Esophagus muscularis mucosa (tissue), 4 donors: ENCODE results near the gene FAM187B. TPM values are rescaled to one million over a fixed set of nuclear protein-coding genes. Genes with fewer than 3 reads are reported as not detected.

Experiments used
- DNase-seq: peaks from one replicate; pipeline ENCODE4 v3.0.0-alpha.2; 2017; ENCODE audit errors: extremely low spot score
- H3K27ac ChIP-seq, 4 donors: fragments of 200-600 bp; sonication (generic); replicated peaks in 1 of 4; 1 replicate in 3 of 4; 2 replicates in 1 of 4; pipeline ENCODE4 v1.5.1; 2016 to 2019; ENCODE audit warnings: mild to moderate bottlenecking in 1 of 4
- H3K27me3 ChIP-seq, 4 donors: fragments of 200-600 bp; sonication (generic); one replicate each; pipeline versions ENCODE4 v1.5.1 to v1.6.0; 2016 to 2019
- H3K36me3 ChIP-seq, 4 donors: fragments of 200-600 bp; sonication (generic); one replicate each; pipeline ENCODE4 v1.5.1; 2016 to 2019
- H3K4me1 ChIP-seq, 4 donors: fragments of 200-600 bp; sonication (generic); one replicate each; pipeline ENCODE4 v1.5.1; 2016 to 2019
- H3K4me3 ChIP-seq, 4 donors: fragments of 200-600 bp; sonication (generic); 1 replicate in 2 of 4; 2 replicates in 2 of 4; pipeline ENCODE4 v1.5.1; 2016 to 2019; ENCODE audit warnings: mild to moderate bottlenecking in 4 of 4, moderate library complexity in 1 of 4
- H3K9me3 ChIP-seq, 4 donors: fragments of 200-600 bp; sonication (generic); 1 replicate in 3 of 4; 2 replicates in 1 of 4; pipeline ENCODE4 v1.5.1; 2016 to 2019
- EP300 ChIP-seq: sonication (generic); formaldehyde crosslinking; IDR thresholded peaks from one replicate; pipeline ENCODE4 v1.6.1; 2017; ENCODE audit warnings: antibody characterized with exemption
- POLR2A ChIP-seq: fragments of 450-650 bp; IDR thresholded peaks from one replicate; pipeline ENCODE4 v1.6.1; 2017; ENCODE audit warnings: antibody characterized with exemption, moderate library complexity, mild to moderate bottlenecking, low read depth
- POLR2AphosphoS5 ChIP-seq, 2 donors: sonication (generic); formaldehyde crosslinking; IDR thresholded peaks; one replicate each; pipeline ENCODE4 v1.6.1; 2017; ENCODE audit warnings: antibody characterized with exemption in 2 of 2
- WGBS: methylation state at CpG from one replicate; pipeline ENCODE4 v1.1.5; 2018; 5-methylcytosine and 5-hydroxymethylcytosine counted together
- intact Hi-C: fragments of 100-400 bp; cut with DNase I; formaldehyde crosslinking; loops from one replicate; pipeline ENCODE4 v1.15.1; 2023
- total RNA-seq, 4 donors: library from RNA; depleted of rRNA; stranded (reverse); fragments of >200 nt; gene quantifications; one replicate each; pipeline versions ENCODE4 v1.1.0 to v1.2.1, GENCODE V29; 2016
- TF ChIP-seq, protein P1 (sequence below), 3 experiments: fragments of 200-600 bp in 2 of 3; fragments of 450-650 bp in 1 of 3; sonication (generic) in 2 of 3; IDR thresholded peaks; one replicate each; pipeline ENCODE4 v1.5.1; 2017 to 2019; ENCODE audit warnings: antibody characterized with exemption in 3 of 3, mild to moderate bottlenecking in 2 of 3, moderate library complexity in 1 of 3

The FAM187B gene
- total RNA-seq, 4 donors from 2014 or later: not detected

DNA sequence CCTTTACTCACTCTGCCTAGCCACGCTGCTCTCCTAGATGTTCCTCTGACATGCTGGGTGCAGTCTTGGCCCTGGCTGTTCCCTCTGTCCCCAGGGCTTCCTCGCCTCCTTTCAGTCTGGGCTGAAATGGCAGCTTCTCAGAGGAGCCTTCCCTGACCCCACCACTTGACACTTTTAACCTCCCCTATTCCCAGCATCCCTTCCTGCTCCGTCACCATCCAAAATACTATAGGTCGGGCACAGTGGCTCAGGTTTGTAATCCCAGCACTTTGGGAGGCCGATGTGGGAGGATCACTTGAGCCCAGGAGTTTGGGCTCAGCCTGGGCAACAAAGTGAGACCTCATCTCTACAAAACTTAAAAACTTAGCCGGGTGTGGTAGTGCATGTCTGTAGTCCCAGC, 2.6 kb downstream of the FAM187B start:
- Histone ChIP-seq H3K4me1 (peaks cover 0 to 9% (median 2%) of the 10 kb centered on the region in 4 donors), H3K27ac (no peak overlapping the region), H3K27me3 (peaks cover 0 to 41% (median 0%) of the 10 kb centered on the region in 4 donors), H3K9me3 (peaks cover 0 to 6% (median 0%) of the 10 kb centered on the region in 4 donors), H3K4me3 (no peak overlapping the region), H3K36me3 (no peaks in the 10 kb centered on the region)
- intact Hi-C loops: no loop called here
- WGBS: 90% methylated on average over 6 of the region's 6 CpGs
- TF ChIP-seq EP300 (no peak), POLR2AphosphoS5 (IDR thresholded peaks at IDR 0.05) (no peak), POLR2A (no peak)
- TF ChIP-seq, protein P1, sequence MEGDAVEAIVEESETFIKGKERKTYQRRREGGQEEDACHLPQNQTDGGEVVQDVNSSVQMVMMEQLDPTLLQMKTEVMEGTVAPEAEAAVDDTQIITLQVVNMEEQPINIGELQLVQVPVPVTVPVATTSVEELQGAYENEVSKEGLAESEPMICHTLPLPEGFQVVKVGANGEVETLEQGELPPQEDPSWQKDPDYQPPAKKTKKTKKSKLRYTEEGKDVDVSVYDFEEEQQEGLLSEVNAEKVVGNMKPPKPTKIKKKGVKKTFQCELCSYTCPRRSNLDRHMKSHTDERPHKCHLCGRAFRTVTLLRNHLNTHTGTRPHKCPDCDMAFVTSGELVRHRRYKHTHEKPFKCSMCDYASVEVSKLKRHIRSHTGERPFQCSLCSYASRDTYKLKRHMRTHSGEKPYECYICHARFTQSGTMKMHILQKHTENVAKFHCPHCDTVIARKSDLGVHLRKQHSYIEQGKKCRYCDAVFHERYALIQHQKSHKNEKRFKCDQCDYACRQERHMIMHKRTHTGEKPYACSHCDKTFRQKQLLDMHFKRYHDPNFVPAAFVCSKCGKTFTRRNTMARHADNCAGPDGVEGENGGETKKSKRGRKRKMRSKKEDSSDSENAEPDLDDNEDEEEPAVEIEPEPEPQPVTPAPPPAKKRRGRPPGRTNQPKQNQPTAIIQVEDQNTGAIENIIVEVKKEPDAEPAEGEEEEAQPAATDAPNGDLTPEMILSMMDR (IDR thresholded peaks at IDR 0.05): no peak
- peak; percentile 60 for DNase-seq

DNA sequence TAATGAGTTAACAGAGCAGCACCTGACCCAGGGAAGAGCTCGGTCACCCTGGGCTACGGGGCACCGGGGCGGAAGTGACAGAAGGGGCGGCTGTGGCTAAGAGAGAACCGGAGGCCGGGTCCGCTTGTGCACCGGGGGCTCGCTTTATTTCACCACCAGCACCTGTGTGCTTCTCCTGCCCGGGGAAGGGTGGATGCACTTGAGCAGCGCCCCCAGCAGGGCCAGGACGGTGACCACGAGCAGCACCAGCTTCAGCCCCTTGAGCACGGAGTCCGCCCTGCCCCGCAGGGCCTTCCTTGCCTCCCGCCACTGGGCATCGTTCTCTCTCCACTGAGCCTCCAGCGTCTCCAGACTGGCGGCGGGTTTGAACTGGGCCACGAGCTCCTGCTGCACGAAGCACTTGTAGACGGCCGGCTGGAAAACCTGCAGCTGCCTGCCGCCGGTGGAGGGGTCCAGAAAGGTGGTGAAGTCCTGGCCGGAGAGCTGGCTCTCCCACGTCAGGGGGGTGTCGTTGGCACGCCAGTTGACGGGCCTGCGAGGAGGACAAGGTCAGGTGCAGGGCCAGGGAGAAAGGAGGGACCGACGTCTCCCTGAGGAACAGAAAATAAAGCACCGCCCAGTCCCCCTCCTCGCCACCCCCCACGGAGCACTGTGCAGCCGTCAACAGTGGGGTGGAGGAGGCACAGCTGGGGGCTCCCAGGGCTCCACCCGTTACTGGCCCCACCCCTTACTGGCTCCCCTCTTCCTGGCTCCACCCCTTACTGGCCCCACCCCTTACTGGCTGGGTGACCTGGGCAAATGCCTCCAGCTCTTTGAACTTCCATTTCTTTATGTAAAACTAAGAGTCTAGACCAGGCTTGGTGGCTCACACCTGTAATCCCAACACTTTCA, 3.6 kb downstream of the FAM187B start:
- no peak for TF ChIP-seq POLR2A
- TF ChIP-seq EP300: no peak
- no peak for TF ChIP-seq POLR2AphosphoS5 (IDR thresholded peaks at IDR 0.05)
- TF ChIP-seq, protein P1 (IDR thresholded peaks at IDR 0.05): no peak
- intact Hi-C loops: no loop called here
- H3K27ac ChIP-seq: no peak overlapping the region
- WGBS: 50% methylated on average over 7 of the region's 41 CpGs
- peaks cover 0 to 6% (median 0%) of the 10 kb centered on the region in 4 donors for H3K9me3 ChIP-seq
- H3K27me3 ChIP-seq: peaks cover 0 to 40% (median 0%) of the 10 kb centered on the region in 4 donors
- H3K4me3 ChIP-seq: no peak overlapping the region
- peak; percentile 83 for DNase-seq
- no peaks in the 10 kb centered on the region for H3K36me3 ChIP-seq
- H3K4me1 ChIP-seq: peaks cover 0 to 9% (median 2%) of the 10 kb centered on the region in 4 donors

DNA sequence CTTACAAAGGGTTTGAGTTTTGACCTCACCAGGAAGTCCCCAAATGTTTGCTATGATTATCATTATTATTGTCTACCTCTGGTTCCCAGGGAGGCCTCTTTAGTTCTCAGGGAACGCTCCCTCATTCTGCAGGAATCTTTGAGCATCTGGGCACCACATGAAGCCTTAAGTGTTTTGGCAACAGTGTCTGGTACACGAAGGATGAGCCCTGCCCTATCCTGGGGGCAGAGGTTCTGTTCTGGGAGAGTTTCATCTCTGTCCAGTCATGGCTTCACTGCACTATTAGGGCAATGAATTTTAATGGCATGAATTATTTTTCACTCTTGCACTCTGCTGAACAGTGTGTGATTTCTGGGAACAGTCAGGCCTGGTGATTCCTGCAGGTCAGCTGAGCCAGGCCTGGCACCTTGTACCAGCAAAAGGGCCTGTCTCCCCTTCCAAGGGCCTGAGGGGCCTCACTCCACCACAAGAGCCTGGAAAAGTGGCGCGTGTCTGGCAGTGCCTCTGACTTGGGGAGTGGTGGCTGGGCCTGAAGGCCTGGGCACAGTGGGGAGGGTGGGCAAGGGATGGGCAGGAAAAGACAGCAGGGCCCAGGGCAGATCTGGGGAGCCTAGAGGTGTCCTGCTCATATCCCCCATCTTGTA, 4.6 kb downstream of the FAM187B start:
- DNase-seq: peak; percentile 39
- peaks cover 0 to 36% (median 0%) of the 10 kb centered on the region in 4 donors for H3K27me3 ChIP-seq
- H3K4me3 ChIP-seq: no peak overlapping the region
- WGBS: 71% methylated on average over 2 of the region's 4 CpGs
- H3K36me3 ChIP-seq: no peaks in the 10 kb centered on the region
- intact Hi-C loops: no loop called here
- H3K4me1 ChIP-seq: peaks cover 0 to 9% (median 2%) of the 10 kb centered on the region in 4 donors
- TF ChIP-seq EP300 (no peak), POLR2AphosphoS5 (IDR thresholded peaks at IDR 0.05) (no peak), POLR2A (no peak)
- TF ChIP-seq, protein P1 (IDR thresholded peaks at IDR 0.05): no peak
- no peak overlapping the region for H3K27ac ChIP-seq
- H3K9me3 ChIP-seq: peaks cover 0 to 9% (median 2%) of the 10 kb centered on the region in 4 donors

DNA sequence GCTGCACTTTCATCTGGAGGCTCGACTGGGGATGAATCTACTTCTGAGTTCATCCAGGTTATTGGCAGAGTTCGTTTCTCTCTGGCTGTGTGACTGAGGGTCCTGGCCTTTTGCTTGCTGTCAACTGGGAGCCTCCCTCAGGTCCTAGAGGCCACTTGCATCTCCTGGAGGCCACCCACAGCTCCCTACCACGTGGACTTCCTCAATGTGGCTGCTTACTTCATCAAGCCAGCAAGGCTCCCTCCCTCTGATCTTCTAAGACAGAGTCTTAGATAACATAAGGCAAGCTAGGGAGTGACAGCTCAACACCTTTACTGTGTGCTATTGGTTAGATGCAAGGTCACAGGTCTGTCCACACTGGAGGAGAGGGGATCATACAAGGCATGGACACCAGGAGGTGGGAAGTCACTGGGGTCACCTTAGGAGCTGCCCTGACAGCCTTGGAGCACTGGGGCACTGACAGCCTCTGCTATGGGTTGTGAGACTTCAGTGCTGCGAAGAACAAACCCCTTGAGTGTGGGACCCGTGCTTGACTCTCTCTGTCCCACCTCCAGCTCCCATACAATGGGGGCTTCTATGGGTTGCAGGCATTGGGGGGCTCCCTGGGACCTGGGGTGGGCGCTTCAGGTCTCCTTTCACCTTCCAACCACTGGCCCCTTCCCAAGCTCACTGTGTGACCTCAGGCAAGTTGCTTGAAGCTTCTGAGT, 5.3 kb downstream of the FAM187B start:
- H3K4me3 ChIP-seq: no peak overlapping the region
- DNase-seq: peak; percentile 88
- H3K36me3 ChIP-seq: no peaks in the 10 kb centered on the region
- peaks cover 0 to 36% (median 0%) of the 10 kb centered on the region in 4 donors for H3K27me3 ChIP-seq
- intact Hi-C loops: no loop called here
- H3K27ac ChIP-seq: no peak overlapping the region
- peaks cover 0 to 9% (median 2%) of the 10 kb centered on the region in 4 donors for H3K4me1 ChIP-seq
- 68% methylated on average over 5 of the region's 6 CpGs for WGBS
- H3K9me3 ChIP-seq: peaks cover 0 to 10% (median 4%) of the 10 kb centered on the region in 4 donors
- no peak for TF ChIP-seq POLR2A
- TF ChIP-seq, protein P1 (IDR thresholded peaks at IDR 0.05): no peak
- no peak for TF ChIP-seq POLR2AphosphoS5 (IDR thresholded peaks at IDR 0.05)
